Measurements from ENCODE around the gene CNBD2. TPM values are rescaled to one million over a fixed set of nuclear protein-coding genes. Genes with fewer than 3 reads are reported as not detected.
"Not testable (repeated sequence)": the region's sequence is repeated elsewhere in the genome, so short reads cannot be mapped to it uniquely, and the experiment has no call there.

Gene CNBD2
- total RNA-seq, 1 donor from 2014 or later, result 3.3 TPM

DNA sequence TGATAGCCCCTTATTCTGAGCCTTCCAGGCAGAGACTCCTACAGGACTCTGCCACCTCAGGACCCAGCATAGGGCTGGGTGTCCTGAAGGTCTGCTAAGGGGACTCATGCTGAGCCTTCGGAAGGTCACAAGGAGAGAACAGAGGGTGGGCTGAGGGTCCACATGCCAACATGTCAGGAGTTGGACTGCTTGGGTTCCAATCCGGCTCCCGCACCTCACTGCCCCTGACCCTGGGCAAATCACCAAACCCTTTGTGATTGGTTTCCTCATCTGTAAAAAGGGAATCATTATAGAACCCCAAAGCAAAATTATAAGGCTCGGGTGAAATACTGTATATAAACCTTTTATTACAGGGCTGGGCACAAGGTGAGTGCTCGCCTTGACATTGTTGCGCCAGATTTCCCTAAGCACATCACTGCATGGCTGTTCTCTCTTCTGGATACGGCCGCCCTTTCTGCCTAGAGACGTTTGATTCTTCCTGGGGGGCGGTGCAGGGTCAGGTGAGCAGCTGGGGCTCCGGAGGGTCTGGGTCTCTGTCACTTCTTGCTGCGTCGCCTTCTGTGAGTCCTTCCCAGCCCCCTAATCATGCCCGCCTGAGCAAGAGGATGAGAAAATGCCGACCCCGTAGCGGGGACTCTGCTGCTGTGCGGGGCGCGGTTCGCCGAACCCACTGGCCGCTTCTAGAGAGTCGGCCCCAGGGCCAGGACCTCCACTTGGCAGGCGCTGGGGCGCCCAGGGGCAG lies 95.7 kb downstream of the CNBD2 start:
- no peak for DNase-seq (ENCODE audit: low spot score)

- peak; percentile 96 for DNase-seq (ENCODE audit: low spot score)
Measured at GRCh38 chr20:36064658-36065426, 96.5 kb downstream of the CNBD2 start.

DNA sequence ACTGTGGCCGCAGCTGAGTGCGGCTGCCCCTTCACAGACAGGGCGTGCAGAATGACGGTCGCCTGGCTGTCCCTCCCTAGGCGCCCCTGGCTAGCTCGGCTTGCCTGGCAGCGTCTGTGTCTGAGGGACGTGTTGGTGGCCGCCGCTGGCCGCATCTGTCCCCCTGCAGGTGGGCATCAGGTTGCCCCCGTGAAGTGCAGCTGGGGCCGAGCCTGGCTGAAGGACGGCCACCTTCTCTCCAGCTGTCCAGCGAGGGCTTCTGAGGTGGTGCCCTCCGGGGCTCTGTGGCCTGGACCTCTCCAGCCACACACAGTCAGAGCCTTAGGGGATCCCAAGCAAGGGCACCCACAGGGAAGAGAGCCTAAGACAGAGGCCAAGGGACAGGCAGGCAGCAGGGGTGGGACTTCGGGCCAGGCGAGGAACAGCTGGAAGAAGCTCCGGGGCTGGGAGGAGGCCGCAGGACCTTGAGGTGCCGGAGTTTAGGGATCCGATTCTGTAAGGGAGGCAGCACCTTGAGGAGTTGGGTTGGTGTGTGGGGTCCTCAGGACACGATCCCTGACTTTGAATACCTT lies 97.1 kb downstream of the CNBD2 start:
- no peak for DNase-seq (ENCODE audit: low spot score)

DNA sequence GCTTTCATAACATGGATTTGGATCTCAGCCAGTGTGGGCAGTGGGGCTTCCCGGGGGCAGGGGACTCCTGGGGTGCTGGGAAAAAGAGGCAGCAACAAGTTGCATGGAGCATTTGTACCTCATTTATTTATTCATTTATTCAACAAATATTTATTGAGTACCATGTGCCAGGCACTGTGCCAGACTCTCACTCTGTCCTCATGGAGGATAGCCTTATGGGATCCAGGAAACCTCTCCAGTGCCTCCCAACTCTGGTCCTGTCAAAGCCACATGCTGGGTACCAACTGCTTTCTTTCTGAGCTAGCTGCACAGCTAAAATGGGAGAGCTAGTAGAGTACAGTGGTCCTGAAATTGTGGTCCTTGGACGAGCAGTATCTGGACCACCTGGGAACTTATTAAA lies 98.4 kb downstream of the CNBD2 start:
- no peak for DNase-seq (ENCODE audit: low spot score)

- not testable (repeated sequence) for DNase-seq (ENCODE audit: low spot score)
Measured at GRCh38 chr20:36068526-36068925, 100.1 kb downstream of the CNBD2 start.

DNA sequence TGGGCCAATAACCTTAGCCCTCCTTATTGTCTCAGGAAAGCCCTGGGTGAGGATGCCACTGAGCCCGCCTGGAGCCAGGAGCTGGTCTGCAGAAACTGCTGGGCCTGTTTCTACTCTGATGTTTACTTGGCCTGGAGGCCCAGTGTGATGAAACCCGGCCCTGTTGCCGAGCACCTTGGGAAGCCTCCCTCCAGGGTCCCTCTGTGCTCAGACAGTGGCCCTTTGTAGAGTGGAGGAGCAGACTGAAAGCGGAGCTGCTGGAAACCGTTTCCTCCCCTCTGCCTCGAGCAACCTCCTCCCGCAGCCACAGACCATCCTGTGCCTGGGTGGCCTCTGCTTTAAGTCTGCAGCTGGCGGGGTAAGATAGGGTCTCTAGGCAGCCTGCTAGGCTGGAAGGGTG lies 102.1 kb downstream of the CNBD2 start:
- no peak for DNase-seq (ENCODE audit: low spot score)

GRCh38 chr20:36071848-36072247 lies 103.5 kb downstream of the CNBD2 start:
- DNase-seq (ENCODE audit: low spot score), result no peak

DNA sequence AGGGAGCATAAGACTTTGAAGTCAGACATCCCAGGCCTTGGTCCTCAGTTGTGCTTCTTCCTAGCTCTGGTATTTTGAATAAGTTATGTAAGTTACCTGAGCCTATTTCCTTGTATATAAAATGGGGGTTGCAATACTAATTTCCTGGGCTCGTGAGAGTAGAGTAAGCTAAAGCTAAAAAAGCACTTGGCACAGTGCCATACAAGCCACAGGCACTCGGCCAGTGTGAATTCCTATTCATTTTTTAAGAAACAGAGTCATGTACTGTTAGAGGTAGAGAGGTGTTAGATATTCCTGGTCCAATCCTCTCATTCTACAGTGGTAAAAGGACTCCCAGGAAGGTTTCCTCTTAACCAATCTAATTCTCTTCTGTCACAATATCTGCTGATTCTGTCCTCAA lies 106.6 kb downstream of the CNBD2 start:
- no peak for DNase-seq (ENCODE audit: low spot score)

GRCh38 chr20:36077762-36078161 lies 109.4 kb downstream of the CNBD2 start:
- not testable (repeated sequence) for DNase-seq (ENCODE audit: low spot score)

- DNase-seq (ENCODE audit: low spot score), result no peak
Measured at GRCh38 chr20:36079486-36079885, 111.1 kb downstream of the CNBD2 start.

GRCh38 chr20:36079984-36080383 lies 111.6 kb downstream of the CNBD2 start:
- peak; percentile 50 for DNase-seq (ENCODE audit: low spot score)

Other genes with a start within 250 kb of the CNBD2 start
- gene RBM39, start 226.3 kb upstream of the CNBD2 start, total RNA-seq, result 288 TPM
- 44.4 TPM for gene PHF20, start 196.6 kb upstream of the CNBD2 start, total RNA-seq
- 92.7 TPM for gene SCAND1, start 14.1 kb upstream of the CNBD2 start, total RNA-seq
- gene EPB41L1, start 186.2 kb downstream of the CNBD2 start, total RNA-seq, result 136 TPM